ENCODE data around the gene SLCO1B3. TPM values are rescaled to one million over a fixed set of nuclear protein-coding genes. Genes with fewer than 3 reads are reported as not detected.
"Not testable (repeated sequence)": the region's sequence is repeated elsewhere in the genome, so short reads cannot be mapped to it uniquely, and the experiment has no call there.

The SLCO1B3 gene
- total and polyA plus RNA-seq, 2 experiments from 2014 or later: 0.17 TPM; not detected in 1

DNA sequence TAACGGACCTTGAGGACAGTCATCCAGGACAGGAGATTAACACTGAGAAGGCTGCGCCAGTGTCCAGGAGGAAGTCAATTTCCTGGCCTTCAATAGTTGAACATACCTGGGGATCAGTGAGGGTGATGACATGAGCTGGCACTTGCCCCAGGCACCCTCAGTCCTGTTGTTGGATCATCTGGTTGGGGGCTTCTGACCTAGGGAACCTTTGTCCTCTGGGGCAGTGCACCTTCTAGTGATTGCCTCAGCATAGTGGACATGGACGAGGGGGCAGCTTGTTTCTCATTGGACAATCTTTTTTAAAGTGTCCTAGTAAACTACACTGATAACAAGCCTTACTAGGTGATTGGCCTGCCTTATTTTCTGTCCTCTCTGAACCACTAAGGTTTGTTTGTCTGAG lies 30.5 kb upstream of the SLCO1B3 start:
- not testable (repeated sequence) for H3F3A ChIP-seq (replicated peaks; ENCODE audit: low read depth); H3K27me3 Mint-ChIP-seq (ENCODE audit: insufficient read depth, low read depth, poor library complexity); H3K4me1 ChIP-seq (ENCODE audit: insufficient read depth); H3K4me1 Mint-ChIP-seq; ATAC-seq; H3K4me3 ChIP-seq; H3K27me3 ChIP-seq (ENCODE audit: insufficient read depth); H3K4me3 Mint-ChIP-seq; DNase-seq (ENCODE audit: low spot score); H3K79me2 ChIP-seq (replicated peaks; ENCODE audit: insufficient read depth); H4K20me1 ChIP-seq (replicated peaks; ENCODE audit: insufficient read depth); H3K27ac ChIP-seq (ENCODE audit: low read depth); H3K9me2 ChIP-seq (ENCODE audit: insufficient read depth); H3K27ac Mint-ChIP-seq; H3K36me3 ChIP-seq (ENCODE audit: insufficient read depth); H2AFZ ChIP-seq; H3K4me2 ChIP-seq; H3K36me3 Mint-ChIP-seq (ENCODE audit: low read depth)
- peaks cover 26% of the 10 kb centered on the region for H3K9me3 Mint-ChIP-seq

DNA sequence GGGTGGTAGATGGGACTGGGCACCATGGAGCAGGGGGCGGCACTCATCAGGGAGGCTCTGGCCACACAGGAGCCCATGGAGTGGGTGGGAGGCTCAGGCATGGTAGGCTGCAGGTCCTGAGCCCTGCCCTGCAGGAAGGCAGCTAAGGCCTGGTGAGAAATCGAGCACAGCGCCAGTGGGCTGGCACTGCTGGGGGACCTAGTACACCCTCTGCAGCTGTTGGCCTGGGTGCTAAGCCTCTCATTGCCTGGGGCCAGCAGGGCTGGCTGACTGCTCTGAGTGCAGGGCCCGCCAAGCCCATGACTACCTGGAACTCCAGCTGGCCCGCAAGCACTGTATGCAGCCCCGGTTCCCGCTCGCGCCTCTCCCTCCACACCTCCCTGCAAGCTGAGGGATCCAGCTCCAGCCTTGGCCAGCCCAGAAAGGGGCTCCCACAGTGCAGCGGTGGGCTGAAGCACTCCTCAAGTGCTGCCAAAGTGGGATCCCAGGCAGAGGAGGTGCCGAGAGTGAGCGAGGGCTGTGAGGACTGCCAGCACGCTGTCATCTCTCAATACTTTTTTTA lies 26.6 kb upstream of the SLCO1B3 start:
- H3K27me3 Mint-ChIP-seq (ENCODE audit: insufficient read depth, low read depth, poor library complexity); H3K36me3 ChIP-seq (ENCODE audit: insufficient read depth); DNase-seq (ENCODE audit: low spot score); H3K27ac ChIP-seq (ENCODE audit: low read depth); H3K27ac Mint-ChIP-seq; ATAC-seq; H3F3A ChIP-seq (replicated peaks; ENCODE audit: low read depth); H3K4me3 Mint-ChIP-seq; H3K36me3 Mint-ChIP-seq (ENCODE audit: low read depth); H3K4me3 ChIP-seq; H3K27me3 ChIP-seq (ENCODE audit: insufficient read depth); H3K4me1 ChIP-seq (ENCODE audit: insufficient read depth); H3K4me2 ChIP-seq; H3K9me2 ChIP-seq (ENCODE audit: insufficient read depth); H3K4me1 Mint-ChIP-seq; H3K79me2 ChIP-seq (replicated peaks; ENCODE audit: insufficient read depth); H2AFZ ChIP-seq; H4K20me1 ChIP-seq (replicated peaks; ENCODE audit: insufficient read depth): not testable (repeated sequence)
- H3K9me3 Mint-ChIP-seq: peaks cover 26% of the 10 kb centered on the region

DNA sequence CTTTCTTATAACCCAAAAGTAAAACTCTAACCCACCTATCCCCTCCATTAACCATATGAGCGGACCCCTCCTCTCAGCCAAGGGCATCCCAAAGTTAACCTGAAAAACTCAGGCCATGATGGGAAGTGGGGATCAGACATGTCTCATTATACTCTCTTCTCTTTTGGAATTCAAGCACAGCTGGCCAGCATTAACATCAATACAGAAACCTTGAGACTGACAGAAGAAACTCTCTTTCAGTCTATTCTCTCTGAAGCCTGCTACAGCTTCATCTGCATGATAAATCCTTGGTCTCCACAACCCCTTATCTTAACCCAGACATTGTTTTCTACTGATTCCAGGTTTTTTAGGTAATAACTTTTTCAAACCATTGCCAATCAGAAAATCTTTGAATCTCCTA lies 17.5 kb upstream of the SLCO1B3 start:
- ATAC-seq (peak; percentile 62), DNase-seq (ENCODE audit: low spot score) (peak; percentile 1)
- Mint-ChIP-seq H3K27ac (no peak overlapping the region), H3K4me3 (no peak overlapping the region), H3K9me3 (peaks cover 25% of the 10 kb centered on the region), H3K4me1 (no peaks in the 10 kb centered on the region), H3K36me3 (ENCODE audit: low read depth) (peaks cover 24% of the 10 kb centered on the region), H3K27me3 (ENCODE audit: insufficient read depth, low read depth, poor library complexity) (peaks cover 2% of the 10 kb centered on the region)
- Histone ChIP-seq H3F3A (replicated peaks; ENCODE audit: low read depth) (no peaks in the 10 kb centered on the region), H4K20me1 (replicated peaks; ENCODE audit: insufficient read depth) (no peaks in the 10 kb centered on the region), H3K79me2 (replicated peaks; ENCODE audit: insufficient read depth) (no peaks in the 10 kb centered on the region), H2AFZ (no peak overlapping the region), H3K9me2 (ENCODE audit: insufficient read depth) (peaks cover 3% of the 10 kb centered on the region; the same call in 1 of the 2 replicates), H3K36me3 (ENCODE audit: insufficient read depth) (no peaks in the 10 kb centered on the region), H3K27ac (ENCODE audit: low read depth) (no peak overlapping the region), H3K27me3 (ENCODE audit: insufficient read depth) (no peaks in the 10 kb centered on the region), H3K4me2 (no peak overlapping the region), H3K4me3 (no peak overlapping the region), H3K4me1 (ENCODE audit: insufficient read depth) (peaks cover 4% of the 10 kb centered on the region; the same call in 1 of the 2 replicates)
- TF ChIP-seq STAT1 (IDR thresholded peaks at IDR 0.05; ENCODE audit: unreplicated experiment): no peak
- no peak for TF ChIP-seq JUNB (IDR thresholded peaks at IDR 0.05; ENCODE audit: unreplicated experiment)
- no peak for TF ChIP-seq POLR2AphosphoS5 (IDR thresholded peaks at IDR 0.05; ENCODE audit: low read depth)
- TF ChIP-seq, protein P1, sequence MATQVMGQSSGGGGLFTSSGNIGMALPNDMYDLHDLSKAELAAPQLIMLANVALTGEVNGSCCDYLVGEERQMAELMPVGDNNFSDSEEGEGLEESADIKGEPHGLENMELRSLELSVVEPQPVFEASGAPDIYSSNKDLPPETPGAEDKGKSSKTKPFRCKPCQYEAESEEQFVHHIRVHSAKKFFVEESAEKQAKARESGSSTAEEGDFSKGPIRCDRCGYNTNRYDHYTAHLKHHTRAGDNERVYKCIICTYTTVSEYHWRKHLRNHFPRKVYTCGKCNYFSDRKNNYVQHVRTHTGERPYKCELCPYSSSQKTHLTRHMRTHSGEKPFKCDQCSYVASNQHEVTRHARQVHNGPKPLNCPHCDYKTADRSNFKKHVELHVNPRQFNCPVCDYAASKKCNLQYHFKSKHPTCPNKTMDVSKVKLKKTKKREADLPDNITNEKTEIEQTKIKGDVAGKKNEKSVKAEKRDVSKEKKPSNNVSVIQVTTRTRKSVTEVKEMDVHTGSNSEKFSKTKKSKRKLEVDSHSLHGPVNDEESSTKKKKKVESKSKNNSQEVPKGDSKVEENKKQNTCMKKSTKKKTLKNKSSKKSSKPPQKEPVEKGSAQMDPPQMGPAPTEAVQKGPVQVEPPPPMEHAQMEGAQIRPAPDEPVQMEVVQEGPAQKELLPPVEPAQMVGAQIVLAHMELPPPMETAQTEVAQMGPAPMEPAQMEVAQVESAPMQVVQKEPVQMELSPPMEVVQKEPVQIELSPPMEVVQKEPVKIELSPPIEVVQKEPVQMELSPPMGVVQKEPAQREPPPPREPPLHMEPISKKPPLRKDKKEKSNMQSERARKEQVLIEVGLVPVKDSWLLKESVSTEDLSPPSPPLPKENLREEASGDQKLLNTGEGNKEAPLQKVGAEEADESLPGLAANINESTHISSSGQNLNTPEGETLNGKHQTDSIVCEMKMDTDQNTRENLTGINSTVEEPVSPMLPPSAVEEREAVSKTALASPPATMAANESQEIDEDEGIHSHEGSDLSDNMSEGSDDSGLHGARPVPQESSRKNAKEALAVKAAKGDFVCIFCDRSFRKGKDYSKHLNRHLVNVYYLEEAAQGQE (IDR thresholded peaks at IDR 0.05; ENCODE audit: unreplicated experiment): no peak
- no peak for TF ChIP-seq NANOG (IDR thresholded peaks at IDR 0.05; ENCODE audit: borderline replicate concordance)
- TF ChIP-seq EZH2phosphoT487 (IDR thresholded peaks at IDR 0.05; ENCODE audit: unreplicated experiment): no peak
- TF ChIP-seq EZH2 (IDR thresholded peaks at IDR 0.05; ENCODE audit: low read depth, unreplicated experiment): no peak
- no peak for TF ChIP-seq ZNF114 (CRISPR knock-in tag; IDR thresholded peaks at IDR 0.05)
- TF ChIP-seq, protein P2, sequence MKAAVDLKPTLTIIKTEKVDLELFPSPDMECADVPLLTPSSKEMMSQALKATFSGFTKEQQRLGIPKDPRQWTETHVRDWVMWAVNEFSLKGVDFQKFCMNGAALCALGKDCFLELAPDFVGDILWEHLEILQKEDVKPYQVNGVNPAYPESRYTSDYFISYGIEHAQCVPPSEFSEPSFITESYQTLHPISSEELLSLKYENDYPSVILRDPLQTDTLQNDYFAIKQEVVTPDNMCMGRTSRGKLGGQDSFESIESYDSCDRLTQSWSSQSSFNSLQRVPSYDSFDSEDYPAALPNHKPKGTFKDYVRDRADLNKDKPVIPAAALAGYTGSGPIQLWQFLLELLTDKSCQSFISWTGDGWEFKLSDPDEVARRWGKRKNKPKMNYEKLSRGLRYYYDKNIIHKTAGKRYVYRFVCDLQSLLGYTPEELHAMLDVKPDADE (IDR thresholded peaks at IDR 0.05): no peak
- no peak for TF ChIP-seq CREB1 (CRISPR knock-in tag; IDR thresholded peaks at IDR 0.05; ENCODE audit: low read depth)

Measured in GM23338 (cell line).